Hematopoietic multipotent progenitor cell (in vitro differentiated cells): ENCODE results near the gene PAFAH2. TPM values are rescaled to one million over a fixed set of nuclear protein-coding genes. Genes with fewer than 3 reads are reported as not detected.
A peak's percentile ranks its signal among the peaks of the same experiment; 100 is the strongest.
"Not testable (repeated sequence)": the region's sequence is repeated elsewhere in the genome, so short reads cannot be mapped to it uniquely, and the experiment has no call there.

ENCODE experiments used
- DNase-seq, 3 donors: peaks; one replicate each; pipeline ENCODE4 v3.0.0-alpha.2; 2011 to 2015; ENCODE audit warnings: low read depth in 2 of 3, low spot score in 2 of 3
- total RNA-seq: library from RNA; depleted of rRNA; stranded (reverse); fragments of >200 nt; gene quantifications from one replicate; pipeline ENCODE4 v1.2.3, GENCODE V29; 2012

The PAFAH2 gene
- total RNA-seq, 1 donor, result 6.5 TPM

GRCh38 chr1:25989440-25990234 is 8.2 kb downstream of the PAFAH2 start:
- DNase-seq, result no peak

- DNase-seq, result no peak
Measured at GRCh38 chr1:25987951-25988350, 9.9 kb downstream of the PAFAH2 start.

GRCh38 chr1:25986773-25987172 is 11.1 kb downstream of the PAFAH2 start:
- DNase-seq, result not testable (repeated sequence)

- DNase-seq, result no peak
Measured at GRCh38 chr1:25985670-25986069, 12.2 kb downstream of the PAFAH2 start.

GRCh38 chr1:25985171-25985570 is 12.7 kb downstream of the PAFAH2 start:
- DNase-seq, result no peak

- no peak for DNase-seq
Measured at GRCh38 chr1:25979210-25979609, 18.7 kb downstream of the PAFAH2 start.

GRCh38 chr1:25978403-25978802 is 19.5 kb downstream of the PAFAH2 start:
- no peak for DNase-seq

- DNase-seq, result no peak
Measured at GRCh38 chr1:25977801-25978200, 20.1 kb downstream of the PAFAH2 start.

GRCh38 chr1:25973610-25974321 is 24.1 kb downstream of the PAFAH2 start:
- DNase-seq, result no peak

GRCh38 chr1:25971811-25972180 is 26.1 kb downstream of the PAFAH2 start:
- no peak for DNase-seq

- DNase-seq, result peak in 2 of 3 donors; percentile 63 to 84
Measured at GRCh38 chr1:25971066-25971810, 26.6 kb downstream of the PAFAH2 start.

- no peak for DNase-seq
Measured at GRCh38 chr1:25967308-25967707, 30.6 kb downstream of the PAFAH2 start.

- DNase-seq, result no peak
Measured at GRCh38 chr1:25959611-25960010, 38.3 kb downstream of the PAFAH2 start.

GRCh38 chr1:25958465-25958864 is 39.4 kb downstream of the PAFAH2 start:
- no peak for DNase-seq

GRCh38 chr1:25955553-25955952 is 42.3 kb downstream of the PAFAH2 start:
- DNase-seq, result no peak

GRCh38 chr1:25954282-25954938 is 43.5 kb downstream of the PAFAH2 start:
- DNase-seq, result no peak

- no peak for DNase-seq
Measured at GRCh38 chr1:25952841-25953401, 44.9 kb downstream of the PAFAH2 start.

- no peak for DNase-seq
Measured at GRCh38 chr1:25948641-25949040, 49.2 kb downstream of the PAFAH2 start.

GRCh38 chr1:25947027-25947426 is 50.8 kb downstream of the PAFAH2 start:
- no peak for DNase-seq

- no peak for DNase-seq
Measured at GRCh38 chr1:25945761-25946160, 52.1 kb downstream of the PAFAH2 start.

- DNase-seq, result no peak
Measured at GRCh38 chr1:25944986-25945385, 52.9 kb downstream of the PAFAH2 start.
